ENCODE results near the gene ARHGAP23.

GRCh38 chr17:38443356-38444031 lies 15.2 kb downstream of the ARHGAP23 start:
- no peak for TF ChIP-seq CTCF (conservative IDR thresholded peaks at IDR 0.05; ENCODE audit: low read depth in 2 of 2)
- TF ChIP-seq CREB1 (CRISPR knock-in tag; IDR thresholded peaks at IDR 0.05; ENCODE audit: low read depth) = no peak

Measured in GM23338 (cell line).